HG02981 (cell line): ENCODE data around the gene GLMN.

Source experiments
- ATAC-seq: cut with Tn5 transposase; IDR thresholded peaks from one replicate; pipeline ENCODE4 v1.9.1; 2021; ENCODE audit warnings: mild to moderate bottlenecking, moderate library complexity; ENCODE audit not compliant: unreplicated experiment

Gene GLMN

DNA sequence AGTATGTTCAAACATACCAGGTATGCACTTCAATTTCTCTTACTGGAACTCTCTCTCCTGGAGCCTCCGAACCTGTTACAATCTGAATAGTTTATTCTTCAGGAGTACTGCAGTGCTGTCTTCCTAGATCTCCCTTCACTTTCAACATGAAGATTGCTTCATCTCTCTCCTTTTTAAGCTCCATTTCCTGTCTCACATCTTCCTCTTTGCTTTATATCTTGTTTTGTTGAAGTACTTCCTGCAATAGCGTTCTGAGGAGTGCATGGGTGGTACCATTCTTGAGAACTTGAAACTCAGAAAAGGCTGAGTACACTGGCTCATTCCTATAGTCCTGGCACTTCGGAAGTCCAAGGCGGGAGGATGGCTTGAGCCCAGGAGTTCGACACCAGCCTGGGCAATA, 96.8 kb downstream of the GLMN start:
- ATAC-seq, result no peak
